Common myeloid progenitor, CD34-positive (primary cell): ENCODE data around the gene MIAT.
A peak's percentile ranks its signal among the peaks of the same experiment; 100 is the strongest.

Experiments
- CTCF ChIA-PET: fragments of 350-600 bp; sonication (Branson Sonifier 250); formaldehyde crosslinking; loops from one replicate; lab custom pipeline; 2021; ENCODE audit warnings: antibody characterized with exemption; lab: Charles Lee
- POLR2A ChIA-PET: fragments of 350-600 bp; sonication (Branson Sonifier 250); formaldehyde crosslinking; loops from one replicate; lab custom pipeline; 2021; ENCODE audit warnings: antibody characterized with exemption; lab: Charles Lee
- DNase-seq, 3 donors: peaks; one replicate each; pipeline versions ENCODE4 v3.0.0 to v3.0.0-alpha.2; 2013
- H3K27ac ChIP-seq, 2 experiments: 1 replicate in 1 of 2; 2 replicates in 1 of 2; pipeline ENCODE4 v1.7.0; 2013; ENCODE audit warnings: inconsistent platforms in 2 of 2, low read length in 2 of 2, mild to moderate bottlenecking in 2 of 2, low read depth in 1 of 2, moderate library complexity in 1 of 2; ENCODE audit not compliant: severe bottlenecking in 2 of 2, insufficient read depth in 1 of 2, poor library complexity in 1 of 2
- H3K27me3 ChIP-seq, 5 experiments: replicated peaks in 2 of 5; 1 replicate in 3 of 5; 2 replicates in 2 of 5; pipeline versions ENCODE4 v1.6.1 to v1.7.0; 2013; ENCODE audit warnings: low read length in 4 of 5, mild to moderate bottlenecking in 2 of 5, moderate library complexity in 2 of 5, inconsistent platforms in 1 of 5; ENCODE audit not compliant: insufficient read depth in 5 of 5, control insufficient read depth in 4 of 5
- H3K36me3 ChIP-seq, 4 experiments: 1 replicate in 2 of 4; 2 replicates in 2 of 4; pipeline versions ENCODE4 v1.6.1 to v1.7.0; 2013; ENCODE audit warnings: low read length in 3 of 4, control low read depth in 1 of 4, mild to moderate bottlenecking in 1 of 4; ENCODE audit not compliant: control insufficient read depth in 4 of 4, insufficient read depth in 4 of 4
- H3K4me1 ChIP-seq, 4 experiments: 1 replicate in 3 of 4; 2 replicates in 1 of 4; pipeline versions ENCODE4 v1.6.1 to v1.7.1; 2013; ENCODE audit warnings: low read length in 3 of 4, mild to moderate bottlenecking in 3 of 4, control low read depth in 1 of 4, inconsistent platforms in 1 of 4, moderate library complexity in 1 of 4; ENCODE audit not compliant: control insufficient read depth in 4 of 4, insufficient read depth in 4 of 4; ENCODE audit errors: control extremely low read depth in 1 of 4
- H3K4me3 ChIP-seq, 7 experiments: 1 replicate in 4 of 7; 2 replicates in 3 of 7; pipeline versions ENCODE4 v1.5.1 to v1.7.0; 2013; ENCODE audit warnings: mild to moderate bottlenecking in 7 of 7, low read length in 6 of 7, moderate library complexity in 6 of 7, inconsistent platforms in 2 of 7, low read depth in 2 of 7, control low read depth in 1 of 7; ENCODE audit not compliant: insufficient read depth in 4 of 7, control insufficient read depth in 1 of 7; ENCODE audit errors: extremely low read depth in 1 of 7
- H3K9me3 ChIP-seq, 5 experiments: 1 replicate in 4 of 5; 2 replicates in 1 of 5; pipeline versions ENCODE4 v1.6.1 to v1.7.1; 2013; ENCODE audit warnings: low read length in 4 of 5, mild to moderate bottlenecking in 2 of 5, inconsistent platforms in 1 of 5, low read depth in 1 of 5, moderate library complexity in 1 of 5; ENCODE audit not compliant: control insufficient read depth in 4 of 5, insufficient read depth in 2 of 5; ENCODE audit errors: control extremely low read depth in 1 of 5
- WGBS: methylation state at CpG from one replicate; pipeline ENCODE4 v1.1.5; 2013; ENCODE audit not compliant: insufficient coverage; 5-methylcytosine and 5-hydroxymethylcytosine counted together

The MIAT gene

GRCh38 chr22:26631282-26631681 is 26.1 kb upstream of the MIAT start:
- H3K27me3 ChIP-seq, result no peaks in the 10 kb centered on the region
- POLR2A ChIA-PET, result no interaction called here
- DNase-seq, result no peak
- 100% methylated on average over 3 of the region's 4 CpGs for WGBS
- no peaks in the 10 kb centered on the region for H3K36me3 ChIP-seq
- no peaks in the 10 kb centered on the region for H3K9me3 ChIP-seq
- H3K4me3 ChIP-seq, result no peak overlapping the region
- CTCF ChIA-PET, result interaction anchor here (0.5 to 2.1 kb wide), 4 partner anchors 11 to 126 kb away, joined by 3 to 8 read pairs (median 3); no protein-coding TSS in a partner anchor
- H3K4me1 ChIP-seq, result peaks cover 0 to 38% (median 24%) of the 10 kb centered on the region in 4 experiments
- peak overlapping the region in 1 of 2 experiments; percentile 64 for H3K27ac ChIP-seq

GRCh38 chr22:26632422-26633155 is 24.8 kb upstream of the MIAT start:
- Histone ChIP-seq H3K27ac (peak overlapping the region in 1 of 2 experiments; percentile 68), H3K4me3 (peak overlapping the region in 2 of 7 experiments; percentile 48 to 50), H3K9me3 (no peaks in the 10 kb centered on the region), H3K4me1 (peaks cover 0 to 31% (median 23%) of the 10 kb centered on the region in 4 experiments), H3K27me3 (no peaks in the 10 kb centered on the region), H3K36me3 (no peaks in the 10 kb centered on the region)
- ChIA-PET CTCF (interaction anchor here (1.0 to 1.4 kb wide), 4 partner anchors 8 to 107 kb away, joined by 3 read pairs; no protein-coding TSS in a partner anchor), POLR2A (no interaction called here)
- peak; percentile 45 to 68 (median 61) for DNase-seq
- 62% methylated on average over 5 of the region's 8 CpGs for WGBS

GRCh38 chr22:26634189-26634588 is 23.2 kb upstream of the MIAT start:
- no peak for DNase-seq
- ChIA-PET CTCF (interaction anchor here (1.0 kb wide), 1 partner anchor 60 kb away, joined by 3 read pairs; no protein-coding TSS in a partner anchor), POLR2A (no interaction called here)
- H3K27ac ChIP-seq, result no peak overlapping the region
- WGBS, result no CpG with 5 or more reads among the region's 3 CpGs
- H3K27me3 ChIP-seq, result no peaks in the 10 kb centered on the region
- no peaks in the 10 kb centered on the region for H3K36me3 ChIP-seq
- H3K4me3 ChIP-seq, result no peak overlapping the region
- H3K9me3 ChIP-seq, result no peaks in the 10 kb centered on the region
- H3K4me1 ChIP-seq, result peaks cover 0 to 22% (median 16%) of the 10 kb centered on the region in 4 experiments

GRCh38 chr22:26635117-26635516 is 22.3 kb upstream of the MIAT start:
- H3K4me1 ChIP-seq, result peaks cover 0 to 23% (median 17%) of the 10 kb centered on the region in 4 experiments
- WGBS, result 100% methylated on average over 1 of the region's 2 CpGs
- H3K4me3 ChIP-seq, result no peak overlapping the region
- no peak overlapping the region for H3K27ac ChIP-seq
- no peaks in the 10 kb centered on the region for H3K36me3 ChIP-seq
- no peak for DNase-seq
- ChIA-PET POLR2A (no interaction called here), CTCF (interaction anchor here (1.0 kb wide), 2 partner anchors 61 to 234 kb away, joined by 3 read pairs; no protein-coding TSS in a partner anchor)
- no peaks in the 10 kb centered on the region for H3K27me3 ChIP-seq
- H3K9me3 ChIP-seq, result no peaks in the 10 kb centered on the region

GRCh38 chr22:26636296-26636695 is 21.1 kb upstream of the MIAT start:
- ChIA-PET CTCF (interaction anchor here (1.3 kb wide), 1 partner anchor 11 kb away, joined by 3 read pairs; no protein-coding TSS in a partner anchor), POLR2A (no interaction called here)
- Histone ChIP-seq H3K4me3 (no peak overlapping the region), H3K36me3 (no peaks in the 10 kb centered on the region), H3K27ac (no peak overlapping the region), H3K27me3 (no peaks in the 10 kb centered on the region), H3K9me3 (no peaks in the 10 kb centered on the region), H3K4me1 (peaks cover 0 to 33% (median 22%) of the 10 kb centered on the region in 4 experiments)
- DNase-seq, result no peak
- 75% methylated on average over 1 of the region's 1 CpG for WGBS

GRCh38 chr22:26642465-26643417 is 14.6 kb upstream of the MIAT start:
- WGBS, result 0% methylated on average over 2 of the region's 8 CpGs
- ChIA-PET CTCF (interaction anchor here (0.8 to 1.8 kb wide), 7 partner anchors 10 to 143 kb away, joined by 3 to 8 read pairs (median 3); partner anchors contain the start of gene CRYBA4), POLR2A (interaction anchor here (0.6 to 1.5 kb wide), 2 partner anchors 119 to 139 kb away, joined by 4 to 6 read pairs; no protein-coding TSS in a partner anchor)
- Histone ChIP-seq H3K4me3 (peak overlapping the region in 4 of 7 experiments; percentile 20 to 34 (median 26)), H3K36me3 (no peaks in the 10 kb centered on the region), H3K27me3 (no peaks in the 10 kb centered on the region), H3K27ac (peak overlapping the region in 1 of 2 experiments; percentile 74), H3K4me1 (peaks cover 7 to 81% (median 65%) of the 10 kb centered on the region in 4 experiments), H3K9me3 (no peaks in the 10 kb centered on the region)
- peak in 2 of 3 donors; percentile 40 to 52 for DNase-seq
